Neural crest cell (in vitro differentiated cells): ENCODE data around the gene SF3A1. TPM values are rescaled to one million over a fixed set of nuclear protein-coding genes. Genes with fewer than 3 reads are reported as not detected.
"Not testable (repeated sequence)": the region's sequence is repeated elsewhere in the genome, so short reads cannot be mapped to it uniquely, and the experiment has no call there.

Experiments
- DNase-seq: peaks from one replicate; pipeline ENCODE4 v3.0.0; 2021; ENCODE audit warnings: low read depth, mixed read lengths, low spot score
- H3K27ac Mint-ChIP-seq: one replicate; pipeline ENCODE4 v1.8.0; 2021; ENCODE audit warnings: mild to moderate bottlenecking, mixed read lengths; ENCODE audit not compliant: unreplicated experiment
- H3K27me3 Mint-ChIP-seq: 2 replicates; pipeline ENCODE4 v1.8.0; 2021; ENCODE audit warnings: low read depth, mild to moderate bottlenecking, mixed read lengths
- H3K36me3 Mint-ChIP-seq: 2 replicates; pipeline ENCODE4 v1.8.0; 2021; ENCODE audit warnings: low read depth, mild to moderate bottlenecking, mixed read lengths
- H3K4me1 Mint-ChIP-seq: 2 replicates; pipeline ENCODE4 v1.8.0; 2021; ENCODE audit warnings: mixed read lengths
- H3K4me3 Mint-ChIP-seq: one replicate; pipeline ENCODE4 v1.8.0; 2021; ENCODE audit warnings: mild to moderate bottlenecking, mixed read lengths
- H3K9me3 Mint-ChIP-seq: 2 replicates; pipeline ENCODE4 v1.8.0; 2021; ENCODE audit warnings: mixed read lengths
- CTCF ChIP-seq: fragments of 200-600 bp; sonication (generic); conservative IDR thresholded peaks from 2 replicates; pipeline ENCODE4 v1.5.0; 2021; ENCODE audit warnings: antibody characterized with exemption, mild to moderate bottlenecking
- total RNA-seq: library from RNA; stranded (reverse); gene quantifications from 2 replicates; pipeline ENCODE4 v1.2.1, GENCODE V29; 2021

Gene SF3A1
- total RNA-seq, 1 donor from 2014 or later, result 265 TPM

- no peak overlapping the region for H3K27ac Mint-ChIP-seq
- H3K4me3 Mint-ChIP-seq, result no peak overlapping the region
- no peak for TF ChIP-seq CTCF
- no peak for DNase-seq
- no peaks in the 10 kb centered on the region for H3K27me3 Mint-ChIP-seq
- peaks cover 4% of the 10 kb centered on the region for H3K4me1 Mint-ChIP-seq
- peaks cover 36% of the 10 kb centered on the region for H3K36me3 Mint-ChIP-seq
- H3K9me3 Mint-ChIP-seq, result no peaks in the 10 kb centered on the region
Measured at GRCh38 chr22:30347255-30347892, 9.3 kb downstream of the SF3A1 start.

GRCh38 chr22:30344447-30345200 is 12.1 kb downstream of the SF3A1 start:
- Mint-ChIP-seq H3K27me3 (no peaks in the 10 kb centered on the region), H3K27ac (no peak overlapping the region), H3K4me1 (peaks cover 18% of the 10 kb centered on the region), H3K36me3 (peaks cover 36% of the 10 kb centered on the region), H3K9me3 (no peaks in the 10 kb centered on the region), H3K4me3 (no peak overlapping the region)
- DNase-seq, result no peak
- no peak for TF ChIP-seq CTCF

DNA sequence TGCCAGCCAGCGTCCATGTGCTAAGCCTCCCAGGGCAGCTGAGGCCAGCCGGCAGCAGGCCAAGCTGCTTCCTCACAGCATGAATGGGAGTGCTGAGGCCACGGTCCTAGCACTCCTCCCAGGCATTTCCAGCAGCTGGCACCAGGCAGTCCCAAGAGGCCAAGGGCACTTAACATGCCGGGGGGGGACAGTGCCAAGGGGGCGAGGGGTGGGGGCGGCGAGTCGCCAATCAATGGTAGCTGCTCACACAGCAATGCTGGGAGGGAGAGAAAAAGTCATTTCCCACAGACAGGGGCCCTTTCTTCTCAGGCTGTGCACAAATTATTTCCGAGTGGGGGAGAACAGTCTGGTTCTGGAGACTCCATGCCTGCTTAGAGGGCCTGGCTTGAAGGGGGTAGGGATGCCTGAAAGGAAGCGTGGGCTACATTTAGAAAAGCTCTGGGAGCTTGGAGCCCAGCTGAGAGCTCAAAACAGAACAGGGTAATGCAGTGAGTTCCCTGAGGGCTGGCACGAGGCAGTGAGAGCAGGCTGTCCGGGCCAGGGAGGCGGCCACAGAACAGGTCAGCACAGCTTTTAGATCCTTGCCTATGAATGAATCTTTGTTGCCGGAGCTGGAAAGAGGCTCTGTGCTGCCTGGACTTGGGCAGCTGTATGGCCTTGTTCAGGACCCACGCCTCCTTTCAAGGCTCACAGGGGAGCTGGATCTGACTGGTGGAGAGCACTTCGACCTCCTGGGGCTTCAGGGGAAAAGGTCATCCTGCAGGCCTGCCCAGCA is 15.6 kb downstream of the SF3A1 start:
- H3K27me3 Mint-ChIP-seq, result no peaks in the 10 kb centered on the region
- peaks cover 18% of the 10 kb centered on the region for H3K4me1 Mint-ChIP-seq
- DNase-seq, result no peak
- no peaks in the 10 kb centered on the region for H3K9me3 Mint-ChIP-seq
- no peak for TF ChIP-seq CTCF
- peak overlapping the region; percentile 9 for H3K4me3 Mint-ChIP-seq
- peak overlapping the region; percentile 87 for H3K27ac Mint-ChIP-seq
- peaks cover 34% of the 10 kb centered on the region for H3K36me3 Mint-ChIP-seq

- Mint-ChIP-seq H3K36me3 (peaks cover 23% of the 10 kb centered on the region), H3K4me1 (peaks cover 18% of the 10 kb centered on the region), H3K27ac (no peak overlapping the region), H3K9me3 (no peaks in the 10 kb centered on the region), H3K4me3 (no peak overlapping the region), H3K27me3 (no peaks in the 10 kb centered on the region)
- no peak for DNase-seq
- no peak for TF ChIP-seq CTCF
Measured at GRCh38 chr22:30338802-30339201, 17.9 kb downstream of the SF3A1 start.

GRCh38 chr22:30338341-30338740 is 18.4 kb downstream of the SF3A1 start:
- H3K27ac Mint-ChIP-seq, H3K4me3 Mint-ChIP-seq, H3K27me3 Mint-ChIP-seq, DNase-seq, H3K9me3 Mint-ChIP-seq: not testable (repeated sequence)
- Mint-ChIP-seq H3K36me3 (peaks cover 21% of the 10 kb centered on the region), H3K4me1 (peaks cover 17% of the 10 kb centered on the region)

DNA sequence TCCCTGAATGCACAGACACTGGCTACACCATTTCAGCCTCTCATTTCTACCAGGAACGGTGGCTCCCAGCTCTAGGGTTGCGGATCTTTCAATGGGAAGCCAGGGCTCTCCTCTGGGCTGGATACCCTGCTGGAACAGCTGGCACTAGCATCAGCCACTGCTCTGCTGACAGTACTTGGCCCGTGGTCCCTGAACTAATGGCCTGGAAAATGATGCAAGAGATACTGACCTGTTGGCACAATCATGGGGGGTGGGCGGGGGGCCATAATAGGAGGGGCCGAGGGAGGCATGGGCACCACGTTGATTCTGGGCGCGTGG is 19.3 kb downstream of the SF3A1 start:
- Mint-ChIP-seq H3K4me1 (peaks cover 22% of the 10 kb centered on the region), H3K27ac (no peak overlapping the region), H3K9me3 (no peaks in the 10 kb centered on the region), H3K4me3 (no peak overlapping the region), H3K36me3 (peaks cover 17% of the 10 kb centered on the region), H3K27me3 (no peaks in the 10 kb centered on the region)
- no peak for TF ChIP-seq CTCF
- no peak for DNase-seq
